SU-DHL-6 (cell line): Measurements from ENCODE around the gene BRIP1.

Source experiments
- H2AFZ ChIP-seq: fragments of 200-600 bp; sonication (generic); 2 replicates; pipeline ENCODE4 v1.6.1; 2014; ENCODE audit warnings: low read depth, mild to moderate bottlenecking, moderate library complexity, mixed read lengths, antibody characterized with exemption, low read length; ENCODE audit not compliant: severe bottlenecking
- H3F3A ChIP-seq: fragments of 200-600 bp; shearing (Covaris generic); 2 replicates; pipeline ENCODE4 v1.6.0; 2016; ENCODE audit warnings: antibody characterized with exemption, mild to moderate bottlenecking; ENCODE audit not compliant: insufficient read depth
- H3K27ac ChIP-seq: fragments of 200-600 bp; sonication (generic); 2 replicates; pipeline ENCODE4 v1.5.1; 2016; ENCODE audit warnings: low read depth, mild to moderate bottlenecking, low read length, moderate library complexity, mixed read lengths
- H3K27me3 ChIP-seq: fragments of 200-600 bp; sonication (generic), shearing (Covaris generic); 2 replicates; pipeline ENCODE4 v1.6.0; 2014; ENCODE audit warnings: mild to moderate bottlenecking, low read length
- H3K36me3 ChIP-seq: fragments of 200-600 bp; sonication (generic); 2 replicates; pipeline ENCODE4 v1.6.1; 2014; ENCODE audit warnings: mild to moderate bottlenecking, low read length, mixed read lengths
- H3K4me2 ChIP-seq: fragments of 300-600, 200-600 bp; shearing (Covaris generic), sonication (generic); 2 replicates; pipeline ENCODE4 v1.6.0; 2014; ENCODE audit warnings: low read length, low read depth, mild to moderate bottlenecking; ENCODE audit not compliant: poor library complexity, severe bottlenecking
- H3K4me3 ChIP-seq: fragments of 200-600 bp; sonication (generic); 2 replicates; pipeline ENCODE4 v1.5.1; 2014; ENCODE audit warnings: antibody characterized with exemption, low read length, mild to moderate bottlenecking, mixed read lengths; ENCODE audit not compliant: insufficient read depth, poor library complexity, severe bottlenecking
- H3K79me2 ChIP-seq: fragments of 200-600 bp; sonication (generic); 2 replicates; pipeline ENCODE4 v1.6.1; 2014; ENCODE audit warnings: mild to moderate bottlenecking, low read length, moderate library complexity; ENCODE audit not compliant: insufficient read depth
- H3K9ac ChIP-seq: fragments of 200-600 bp; sonication (generic); 2 replicates; pipeline ENCODE4 v1.7.0; 2014; ENCODE audit warnings: mild to moderate bottlenecking, low read length
- H3K9me2 ChIP-seq: fragments of 200-600 bp; sonication (generic); replicated peaks from 2 replicates; pipeline ENCODE4 v1.6.1; 2014; ENCODE audit warnings: low read length; ENCODE audit not compliant: insufficient read depth
- H3K9me3 ChIP-seq: fragments of 200-600 bp; sonication (generic); 2 replicates; pipeline ENCODE4 v1.6.1; 2014; ENCODE audit warnings: low read length, mixed read lengths; ENCODE audit not compliant: insufficient read depth
- H4K20me1 ChIP-seq: fragments of 200-600 bp; sonication (generic); 2 replicates; pipeline ENCODE4 v1.6.1; 2014; ENCODE audit warnings: low read depth, mild to moderate bottlenecking, antibody characterized with exemption, low read length, moderate library complexity, mixed read lengths
- EZH2phosphoT487 ChIP-seq: fragments of 200-600 bp; sonication (generic), shearing (Covaris generic); conservative IDR thresholded peaks from 2 replicates; pipeline ENCODE4 v1.6.1; 2018; ENCODE audit warnings: mild to moderate bottlenecking, antibody characterized with exemption, low read length, moderate library complexity, mixed read lengths
- TF ChIP-seq, protein P1 (sequence below): fragments of 200-600 bp; sonication (generic); IDR thresholded peaks from one replicate; pipeline ENCODE4 v1.5.1; 2017; ENCODE audit warnings: antibody characterized with exemption, mild to moderate bottlenecking, low read length, moderate library complexity; ENCODE audit not compliant: insufficient read depth, poor library complexity, severe bottlenecking

The BRIP1 gene

GRCh38 chr17:61904094-61904710 is 40.9 kb upstream of the BRIP1 start:
- H3F3A ChIP-seq: no peaks in the 10 kb centered on the region
- H3K9me3 ChIP-seq: no peaks in the 10 kb centered on the region
- H3K9me2 ChIP-seq: no peaks in the 10 kb centered on the region
- no peak overlapping the region for H3K4me3 ChIP-seq
- no peak for TF ChIP-seq EZH2phosphoT487
- TF ChIP-seq, protein P1, sequence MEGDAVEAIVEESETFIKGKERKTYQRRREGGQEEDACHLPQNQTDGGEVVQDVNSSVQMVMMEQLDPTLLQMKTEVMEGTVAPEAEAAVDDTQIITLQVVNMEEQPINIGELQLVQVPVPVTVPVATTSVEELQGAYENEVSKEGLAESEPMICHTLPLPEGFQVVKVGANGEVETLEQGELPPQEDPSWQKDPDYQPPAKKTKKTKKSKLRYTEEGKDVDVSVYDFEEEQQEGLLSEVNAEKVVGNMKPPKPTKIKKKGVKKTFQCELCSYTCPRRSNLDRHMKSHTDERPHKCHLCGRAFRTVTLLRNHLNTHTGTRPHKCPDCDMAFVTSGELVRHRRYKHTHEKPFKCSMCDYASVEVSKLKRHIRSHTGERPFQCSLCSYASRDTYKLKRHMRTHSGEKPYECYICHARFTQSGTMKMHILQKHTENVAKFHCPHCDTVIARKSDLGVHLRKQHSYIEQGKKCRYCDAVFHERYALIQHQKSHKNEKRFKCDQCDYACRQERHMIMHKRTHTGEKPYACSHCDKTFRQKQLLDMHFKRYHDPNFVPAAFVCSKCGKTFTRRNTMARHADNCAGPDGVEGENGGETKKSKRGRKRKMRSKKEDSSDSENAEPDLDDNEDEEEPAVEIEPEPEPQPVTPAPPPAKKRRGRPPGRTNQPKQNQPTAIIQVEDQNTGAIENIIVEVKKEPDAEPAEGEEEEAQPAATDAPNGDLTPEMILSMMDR: no peak
- no peaks in the 10 kb centered on the region for H3K27me3 ChIP-seq
- no peak overlapping the region for H3K4me2 ChIP-seq
- no peaks in the 10 kb centered on the region for H4K20me1 ChIP-seq
- no peak overlapping the region for H2AFZ ChIP-seq
- H3K27ac ChIP-seq: no peak overlapping the region
- no peak overlapping the region for H3K9ac ChIP-seq
- peaks cover 18% of the 10 kb centered on the region for H3K36me3 ChIP-seq
- no peaks in the 10 kb centered on the region for H3K79me2 ChIP-seq

DNA sequence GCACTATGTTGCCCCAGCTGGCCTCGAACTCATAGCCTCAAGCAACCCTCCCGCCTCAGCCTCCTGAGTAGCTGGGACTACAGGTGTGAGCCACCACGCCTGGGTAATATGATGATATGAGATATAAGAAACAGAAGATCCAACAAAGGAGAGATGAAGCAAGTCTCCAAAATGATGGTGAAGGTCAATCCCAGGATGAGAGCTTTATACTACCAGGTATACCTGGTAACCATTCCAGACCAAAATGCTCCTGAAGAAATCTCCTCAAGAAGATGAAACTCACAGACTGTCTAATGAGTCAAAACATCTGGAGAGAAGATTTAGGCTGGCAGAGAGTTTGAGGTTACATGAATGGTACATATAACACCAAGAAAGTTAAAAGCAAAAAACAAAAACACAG is 39.9 kb upstream of the BRIP1 start:
- Histone ChIP-seq H3K36me3 (peaks cover 18% of the 10 kb centered on the region), H3K4me2 (no peak overlapping the region)
- TF ChIP-seq EZH2phosphoT487: no peak
- TF ChIP-seq, protein P1: no peak

DNA sequence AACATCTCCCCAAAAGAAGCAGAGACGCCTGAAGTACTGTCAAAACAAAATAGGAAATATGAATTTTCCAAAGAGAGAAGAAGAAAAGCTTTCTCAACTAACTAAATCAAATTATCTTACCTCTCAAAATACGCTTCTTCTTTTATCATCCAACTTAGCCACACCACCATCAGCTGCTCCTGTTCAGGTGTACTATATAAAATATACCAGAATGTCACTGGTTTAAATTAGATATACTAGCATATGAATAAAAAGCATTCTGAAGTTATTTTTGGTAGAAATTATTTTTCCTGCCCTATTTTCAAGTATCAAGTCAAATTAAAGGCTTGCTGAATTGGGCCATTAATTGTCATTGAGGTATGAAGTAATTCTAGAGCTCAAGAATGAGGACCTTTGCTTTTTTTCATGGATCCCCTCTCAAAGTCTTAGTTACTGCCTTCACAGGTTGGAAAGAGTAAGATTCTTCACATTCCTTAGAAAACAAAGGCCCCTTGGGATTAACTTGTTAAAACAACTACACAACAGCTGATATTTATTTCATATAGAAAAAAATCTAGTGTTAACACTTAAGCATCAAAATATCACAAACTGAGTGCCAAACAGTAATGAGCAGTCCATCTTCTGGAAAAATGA is 34.3 kb upstream of the BRIP1 start:
- Histone ChIP-seq H3F3A (peaks cover 6% of the 10 kb centered on the region), H3K27ac (no peak overlapping the region), H4K20me1 (0 out of 2 replicates have a peak, but pooled peaks cover 3% of the 10 kb centered on the region), H3K9me3 (no peaks in the 10 kb centered on the region), H2AFZ (no peak overlapping the region), H3K79me2 (no peaks in the 10 kb centered on the region), H3K9ac (no peak overlapping the region), H3K36me3 (peaks cover 27% of the 10 kb centered on the region; the same call in 1 of the 2 replicates), H3K9me2 (no peaks in the 10 kb centered on the region), H3K27me3 (no peaks in the 10 kb centered on the region), H3K4me2 (no peak overlapping the region), H3K4me3 (no peak overlapping the region)
- TF ChIP-seq, protein P1: no peak
- TF ChIP-seq EZH2phosphoT487: no peak

More for the DNA sequence above, 39.9 kb upstream of the BRIP1 start:
- no peak overlapping the region for H3K9ac ChIP-seq
- no peak overlapping the region for H2AFZ ChIP-seq
- H4K20me1 ChIP-seq: no peaks in the 10 kb centered on the region
- no peak overlapping the region for H3K27ac ChIP-seq
- H3K9me3 ChIP-seq: no peaks in the 10 kb centered on the region
- no peak overlapping the region for H3K4me3 ChIP-seq
- no peaks in the 10 kb centered on the region for H3K9me2 ChIP-seq
- no peaks in the 10 kb centered on the region for H3K27me3 ChIP-seq
- no peaks in the 10 kb centered on the region for H3K79me2 ChIP-seq
- H3F3A ChIP-seq: no peaks in the 10 kb centered on the region
